Lower leg skin (tissue), 3 donors: ENCODE data around the gene DAAM2.

Source experiments
- POLR2A ChIP-seq, 2 donors: fragments of 450-650 bp; IDR thresholded peaks; one replicate each; pipeline ENCODE4 v1.6.1; 2016 to 2017; ENCODE audit warnings: antibody characterized with exemption in 2 of 2, mild to moderate bottlenecking in 1 of 2, moderate library complexity in 1 of 2
- TF ChIP-seq, protein P1 (sequence below), 3 donors: fragments of 450-650 bp; IDR thresholded peaks; one replicate each; pipeline ENCODE4 v1.5.1; 2016; ENCODE audit warnings: antibody characterized with exemption in 3 of 3, mild to moderate bottlenecking in 3 of 3, moderate library complexity in 2 of 3

DNA sequence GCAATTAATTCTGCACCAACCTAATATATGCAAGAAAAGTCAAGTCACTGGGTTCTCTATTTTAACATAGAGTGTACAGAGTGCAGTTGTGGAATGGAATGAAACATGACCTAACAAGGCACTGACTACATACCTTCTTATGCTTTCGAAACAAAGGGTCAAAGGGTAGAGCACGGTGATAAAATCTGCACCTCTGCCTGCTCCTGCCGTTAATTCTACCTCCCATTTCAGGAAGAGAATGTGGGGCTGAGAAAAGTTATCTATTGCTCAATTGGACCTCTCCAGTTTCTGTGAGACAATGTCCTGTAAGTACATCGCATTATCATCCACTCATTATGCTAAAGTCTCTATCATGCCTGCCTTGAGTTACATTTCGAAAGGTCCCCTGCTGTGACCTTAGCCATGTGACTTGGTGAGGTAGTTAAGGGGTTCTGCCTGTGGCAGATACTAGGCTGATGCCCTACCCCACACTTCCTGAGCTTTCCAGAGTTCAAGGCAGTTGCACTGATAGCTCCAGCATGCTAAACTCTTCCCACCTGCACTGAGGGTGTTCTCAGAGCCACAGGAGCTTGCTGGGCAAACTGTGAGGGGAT is 156.1 kb downstream of the DAAM2 start:
- TF ChIP-seq, protein P1, sequence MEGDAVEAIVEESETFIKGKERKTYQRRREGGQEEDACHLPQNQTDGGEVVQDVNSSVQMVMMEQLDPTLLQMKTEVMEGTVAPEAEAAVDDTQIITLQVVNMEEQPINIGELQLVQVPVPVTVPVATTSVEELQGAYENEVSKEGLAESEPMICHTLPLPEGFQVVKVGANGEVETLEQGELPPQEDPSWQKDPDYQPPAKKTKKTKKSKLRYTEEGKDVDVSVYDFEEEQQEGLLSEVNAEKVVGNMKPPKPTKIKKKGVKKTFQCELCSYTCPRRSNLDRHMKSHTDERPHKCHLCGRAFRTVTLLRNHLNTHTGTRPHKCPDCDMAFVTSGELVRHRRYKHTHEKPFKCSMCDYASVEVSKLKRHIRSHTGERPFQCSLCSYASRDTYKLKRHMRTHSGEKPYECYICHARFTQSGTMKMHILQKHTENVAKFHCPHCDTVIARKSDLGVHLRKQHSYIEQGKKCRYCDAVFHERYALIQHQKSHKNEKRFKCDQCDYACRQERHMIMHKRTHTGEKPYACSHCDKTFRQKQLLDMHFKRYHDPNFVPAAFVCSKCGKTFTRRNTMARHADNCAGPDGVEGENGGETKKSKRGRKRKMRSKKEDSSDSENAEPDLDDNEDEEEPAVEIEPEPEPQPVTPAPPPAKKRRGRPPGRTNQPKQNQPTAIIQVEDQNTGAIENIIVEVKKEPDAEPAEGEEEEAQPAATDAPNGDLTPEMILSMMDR (IDR thresholded peaks at IDR 0.05) = no peak
- no peak for TF ChIP-seq POLR2A (IDR thresholded peaks at IDR 0.05)
